IPS-20b (cell line): ENCODE measurements around the gene MTCP1.

Experiments
- H3K27ac ChIP-seq: one replicate; pipeline ENCODE4 v1.5.1; 2013; ENCODE audit warnings: low read length
- H3K27me3 ChIP-seq: 2 replicates; pipeline ENCODE4 v1.6.1; 2013; ENCODE audit warnings: mild to moderate bottlenecking, low read length, inconsistent platforms; ENCODE audit not compliant: insufficient read depth
- H3K36me3 ChIP-seq: 2 replicates; pipeline ENCODE4 v1.6.1; 2013; ENCODE audit warnings: low read depth, mild to moderate bottlenecking, inconsistent platforms, low read length, moderate library complexity; ENCODE audit not compliant: insufficient read depth
- H3K4me1 ChIP-seq: 2 replicates; pipeline ENCODE4 v1.6.1; 2013; ENCODE audit warnings: mild to moderate bottlenecking, control low read depth, inconsistent platforms, low read length, moderate library complexity; ENCODE audit not compliant: insufficient read depth
- H3K4me3 ChIP-seq: 2 replicates; pipeline ENCODE4 v1.5.1; 2013; ENCODE audit warnings: mild to moderate bottlenecking, low read length, inconsistent platforms
- H3K9ac ChIP-seq: 2 replicates; pipeline ENCODE4 v1.6.1; 2013; ENCODE audit warnings: low read depth, mild to moderate bottlenecking, inconsistent platforms, low read length, moderate library complexity
- H3K9me3 ChIP-seq: 2 replicates; pipeline ENCODE4 v1.6.1; 2013; ENCODE audit warnings: mild to moderate bottlenecking, low read depth, low read length, inconsistent platforms; ENCODE audit not compliant: insufficient read depth

Gene MTCP1

GRCh38 chrX:155052738-155053498, 18.0 kb downstream of the MTCP1 start:
- no peak overlapping the region for H3K9ac ChIP-seq
- H3K27me3 ChIP-seq: no peaks in the 10 kb centered on the region
- H3K36me3 ChIP-seq: peaks cover 14% of the 10 kb centered on the region; the same call in 1 of the 2 replicates
- H3K4me3 ChIP-seq: no peak overlapping the region
- no peaks in the 10 kb centered on the region for H3K9me3 ChIP-seq
- H3K4me1 ChIP-seq: peaks cover 7% of the 10 kb centered on the region; the same call in 1 of the 2 replicates
- no peak overlapping the region for H3K27ac ChIP-seq

DNA sequence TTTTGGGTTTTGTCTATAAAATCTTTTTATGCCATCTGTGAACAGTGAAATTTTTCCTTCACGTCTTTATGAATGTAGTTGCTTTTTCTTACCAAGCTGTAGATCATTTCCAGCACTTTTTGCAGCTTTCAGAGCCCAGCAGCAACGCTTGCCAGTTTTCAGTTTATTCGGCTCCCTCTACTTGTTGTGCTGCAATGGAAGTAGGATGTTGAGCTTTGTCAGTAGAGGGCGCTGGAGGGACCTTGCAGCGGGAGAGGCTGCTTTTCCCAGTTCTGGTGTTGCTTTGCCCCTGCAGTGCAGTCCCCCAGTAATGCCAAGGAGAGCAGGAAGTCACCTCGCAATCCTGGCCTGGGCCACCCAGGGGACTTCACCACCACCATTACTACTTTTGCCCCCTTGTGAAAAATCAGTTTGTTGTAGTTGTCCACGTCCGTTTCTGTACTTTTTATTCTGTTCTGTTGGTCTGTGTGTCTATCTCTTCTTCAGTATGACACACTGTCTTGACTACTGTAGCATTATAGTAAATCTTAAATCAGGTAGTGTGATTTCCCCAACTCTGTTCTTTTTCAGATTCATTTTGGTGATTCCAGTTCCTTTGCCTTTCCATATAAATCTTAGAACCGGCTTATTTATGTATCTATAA, 21.8 kb downstream of the MTCP1 start:
- Histone ChIP-seq H3K27ac (no peak overlapping the region), H3K27me3 (no peaks in the 10 kb centered on the region), H3K4me3 (no peak overlapping the region), H3K4me1 (no peaks in the 10 kb centered on the region; the same call in 1 of the 2 replicates), H3K9me3 (no peaks in the 10 kb centered on the region), H3K9ac (no peak overlapping the region), H3K36me3 (peaks cover 8% of the 10 kb centered on the region; the same call in 1 of the 2 replicates)

GRCh38 chrX:155046811-155047528, 24.0 kb downstream of the MTCP1 start:
- no peak overlapping the region for H3K9ac ChIP-seq
- H3K27ac ChIP-seq: no peak overlapping the region

GRCh38 chrX:155046129-155046810, 24.7 kb downstream of the MTCP1 start:
- Histone ChIP-seq H3K4me3 (no peak overlapping the region), H3K27me3 (no peaks in the 10 kb centered on the region), H3K27ac (no peak overlapping the region), H3K9me3 (no peaks in the 10 kb centered on the region), H3K36me3 (no peaks in the 10 kb centered on the region), H3K4me1 (no peaks in the 10 kb centered on the region; the same call in 1 of the 2 replicates), H3K9ac (no peak overlapping the region)

More at GRCh38 chrX:155046811-155047528, 24.0 kb downstream of the MTCP1 start:
- Histone ChIP-seq H3K9me3 (no peaks in the 10 kb centered on the region), H3K4me3 (no peak overlapping the region), H3K36me3 (peaks cover 4% of the 10 kb centered on the region; the same call in 1 of the 2 replicates), H3K4me1 (no peaks in the 10 kb centered on the region; the same call in 1 of the 2 replicates), H3K27me3 (no peaks in the 10 kb centered on the region)

- H3K36me3 ChIP-seq: peaks cover 10% of the 10 kb centered on the region; the same call in 1 of the 2 replicates
- peaks cover 6% of the 10 kb centered on the region; the same call in 1 of the 2 replicates for H3K9me3 ChIP-seq
- no peak overlapping the region for H3K4me3 ChIP-seq
- H3K27ac ChIP-seq: no peak overlapping the region
- H3K9ac ChIP-seq: no peak overlapping the region
- H3K27me3 ChIP-seq: no peaks in the 10 kb centered on the region
- no peaks in the 10 kb centered on the region for H3K4me1 ChIP-seq
These were observed 35.2 kb downstream of the MTCP1 start for GRCh38 chrX:155035688-155036087.

DNA sequence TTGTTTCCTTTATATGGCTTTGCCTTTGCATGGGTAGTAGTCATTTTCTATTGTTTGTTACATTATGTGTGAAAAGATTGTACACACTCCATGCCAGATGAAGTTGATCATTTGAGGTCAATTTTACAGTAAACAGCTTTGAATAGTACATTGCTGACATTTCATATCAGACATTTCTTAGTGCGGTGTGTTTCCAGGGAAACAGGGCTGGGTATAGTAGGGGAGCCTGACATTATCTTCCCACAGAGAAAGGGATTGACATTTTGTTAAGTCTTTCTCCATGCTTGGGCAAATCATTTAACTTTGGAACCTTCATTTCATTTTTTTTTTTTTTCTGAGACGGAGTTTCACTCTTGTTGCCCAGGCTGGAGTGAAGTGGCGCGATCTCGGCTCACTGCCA, 39.3 kb downstream of the MTCP1 start:
- peaks cover 10% of the 10 kb centered on the region; the same call in 1 of the 2 replicates for H3K36me3 ChIP-seq
- H3K4me3 ChIP-seq: no peak overlapping the region
- no peaks in the 10 kb centered on the region for H3K4me1 ChIP-seq
- H3K9ac ChIP-seq: no peak overlapping the region
- H3K9me3 ChIP-seq: peaks cover 6% of the 10 kb centered on the region; the same call in 1 of the 2 replicates
- no peak overlapping the region for H3K27ac ChIP-seq
- H3K27me3 ChIP-seq: no peaks in the 10 kb centered on the region

GRCh38 chrX:155028877-155029291, 42.1 kb downstream of the MTCP1 start:
- no peak overlapping the region for H3K4me3 ChIP-seq
- no peaks in the 10 kb centered on the region for H3K27me3 ChIP-seq
- H3K36me3 ChIP-seq: no peaks in the 10 kb centered on the region; the same call in 1 of the 2 replicates
- H3K9ac ChIP-seq: no peak overlapping the region
- no peaks in the 10 kb centered on the region for H3K9me3 ChIP-seq
- H3K4me1 ChIP-seq: no peaks in the 10 kb centered on the region
- no peak overlapping the region for H3K27ac ChIP-seq

DNA sequence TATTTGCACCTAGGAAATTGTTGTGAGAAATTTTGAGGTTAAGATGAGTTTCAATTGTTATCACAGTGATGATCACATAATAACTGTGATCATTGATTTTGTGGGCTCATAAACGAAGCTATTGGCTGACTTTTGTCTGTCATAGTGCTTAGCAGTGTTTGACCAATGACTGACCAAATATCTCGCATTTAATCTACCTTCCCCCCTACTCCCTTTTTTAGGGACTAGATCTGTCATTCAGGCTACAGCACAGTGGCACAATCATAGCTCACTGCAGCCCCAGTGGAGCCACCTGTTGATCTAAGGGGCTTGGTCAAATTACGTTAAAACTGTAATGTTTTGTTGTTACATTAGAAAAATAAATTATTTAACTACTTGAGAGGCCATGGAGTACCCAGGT, 42.8 kb downstream of the MTCP1 start:
- Histone ChIP-seq H3K27me3 (no peaks in the 10 kb centered on the region), H3K9ac (peak overlapping the region; percentile 95; the same call in 1 of the 2 replicates), H3K27ac (no peak overlapping the region), H3K4me3 (peak overlapping the region; percentile 96), H3K9me3 (no peaks in the 10 kb centered on the region), H3K36me3 (no peaks in the 10 kb centered on the region), H3K4me1 (no peaks in the 10 kb centered on the region)

- Histone ChIP-seq H3K9me3 (no peaks in the 10 kb centered on the region), H3K9ac (peak overlapping the region; percentile 95)
These were observed 43.3 kb downstream of the MTCP1 start for GRCh38 chrX:155027509-155028066.

GRCh38 chrX:155026727-155027508, 44.0 kb downstream of the MTCP1 start, which contains the start of gene FUNDC2:
FUNDC2 (plus strand) TSS chrX:155026844; CDS start chrX:155026939, 95 bp downstream.
- peak within 1 kb of the TSS; percentile 76 for H3K27ac ChIP-seq
- no peaks in the 10 kb centered on the region for H3K9me3 ChIP-seq
- no peaks in the 10 kb centered on the region for H3K4me1 ChIP-seq
- peak within 1 kb of the TSS; percentile 96 for H3K4me3 ChIP-seq
- no peaks in the 10 kb centered on the region for H3K36me3 ChIP-seq
- H3K27me3 ChIP-seq: no peaks in the 10 kb centered on the region
- peak within 1 kb of the TSS; percentile 95 for H3K9ac ChIP-seq

More at GRCh38 chrX:155027509-155028066, 43.3 kb downstream of the MTCP1 start:
- peak overlapping the region; percentile 96 for H3K4me3 ChIP-seq
- H3K27me3 ChIP-seq: no peaks in the 10 kb centered on the region
- H3K27ac ChIP-seq: peak overlapping the region; percentile 76
- no peaks in the 10 kb centered on the region for H3K4me1 ChIP-seq
- H3K36me3 ChIP-seq: no peaks in the 10 kb centered on the region
